ENCODE measurements around the gene GRIK4. TPM values are rescaled to one million over a fixed set of nuclear protein-coding genes. Genes with fewer than 3 reads are reported as not detected.

GRIK4 gene
- total RNA-seq, 3 donors from 2014 or later (not counting 1 experiment from before 2014, with no cell fraction given), result 2.2 to 32.3 (median 21.9) TPM

DNA sequence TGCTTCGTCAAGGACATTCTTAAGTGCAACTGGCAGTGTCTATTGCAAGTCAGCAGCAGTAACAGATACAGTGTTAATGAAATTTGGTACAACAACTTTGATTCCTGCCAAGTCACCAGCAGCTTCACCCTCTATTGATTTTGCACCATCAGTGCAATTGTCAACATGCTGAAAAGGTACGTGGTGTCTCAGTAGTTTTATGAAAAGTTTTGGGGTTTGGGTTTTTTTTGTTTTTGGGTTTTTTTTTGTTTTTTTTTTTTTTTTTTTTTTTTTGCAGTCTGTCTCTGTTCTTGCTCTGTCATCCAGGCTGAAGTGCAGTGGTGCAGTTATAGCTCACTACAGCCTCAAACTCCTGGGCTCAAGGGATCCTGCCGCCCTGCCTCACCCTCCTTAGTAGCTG, 19.1 kb upstream of the GRIK4 start:
- intact Hi-C loops (cut with micrococcal nuclease), result no loop called here
- WGBS (ENCODE audit: insufficient coverage), result 89% methylated on average over 2 of the region's 3 CpGs
- H3K27ac Mint-ChIP-seq, result no peak overlapping the region
- no peak for TF ChIP-seq CTCF (IDR thresholded peaks at IDR 0.05)
- H3K36me3 Mint-ChIP-seq, result no peaks in the 10 kb centered on the region
- Histone ChIP-seq H3K9me3 (ENCODE audit: control insufficient read depth, insufficient read depth, low read length) (no peaks in the 10 kb centered on the region), H3K27ac (ENCODE audit: low read length) (no peak overlapping the region), H3K36me3 (ENCODE audit: control insufficient read depth, insufficient read depth, low read length) (no peaks in the 10 kb centered on the region), H3K4me1 (ENCODE audit: control insufficient read depth, insufficient read depth, low read length) (no peaks in the 10 kb centered on the region), H3K27me3 (ENCODE audit: control insufficient read depth, insufficient read depth, low read length) (no peaks in the 10 kb centered on the region), H3K4me3 (ENCODE audit: low read length) (no peak overlapping the region)
- no peaks in the 10 kb centered on the region for H3K9me3 Mint-ChIP-seq
- DNase-seq, result no peak
- H3K27me3 Mint-ChIP-seq (ENCODE audit: low read depth in 2 of 2), result peaks cover 0 to 3% of the 10 kb centered on the region in 2 donors
- no peak overlapping the region for H3K4me3 Mint-ChIP-seq
- no peak for ATAC-seq
- H3K4me1 Mint-ChIP-seq, result no peaks in the 10 kb centered on the region

- no peak overlapping the region for H3K4me3 Mint-ChIP-seq
- no peaks in the 10 kb centered on the region for H3K4me1 Mint-ChIP-seq
- Histone ChIP-seq H3K27ac (ENCODE audit: low read length) (no peak overlapping the region), H3K4me1 (ENCODE audit: control insufficient read depth, insufficient read depth, low read length) (no peaks in the 10 kb centered on the region), H3K9me3 (ENCODE audit: control insufficient read depth, insufficient read depth, low read length) (no peaks in the 10 kb centered on the region), H3K4me3 (ENCODE audit: low read length) (no peak overlapping the region), H3K36me3 (ENCODE audit: control insufficient read depth, insufficient read depth, low read length) (no peaks in the 10 kb centered on the region), H3K27me3 (ENCODE audit: control insufficient read depth, insufficient read depth, low read length) (no peaks in the 10 kb centered on the region)
- H3K27ac Mint-ChIP-seq, result no peak overlapping the region
- no peaks in the 10 kb centered on the region for H3K36me3 Mint-ChIP-seq
- peaks cover 10 to 16% of the 10 kb centered on the region in 2 donors for H3K27me3 Mint-ChIP-seq (ENCODE audit: low read depth in 2 of 2)
- 48% methylated on average over 2 of the region's 2 CpGs for WGBS (ENCODE audit: insufficient coverage)
- no peaks in the 10 kb centered on the region for H3K9me3 Mint-ChIP-seq
- DNase-seq, result no peak
- no peak for TF ChIP-seq CTCF (IDR thresholded peaks at IDR 0.05)
- intact Hi-C loops (cut with micrococcal nuclease), result no loop called here
- ATAC-seq, result no peak
Observed at GRCh38 chr11:120494595-120494994, 17.0 kb upstream of the GRIK4 start.

DNA sequence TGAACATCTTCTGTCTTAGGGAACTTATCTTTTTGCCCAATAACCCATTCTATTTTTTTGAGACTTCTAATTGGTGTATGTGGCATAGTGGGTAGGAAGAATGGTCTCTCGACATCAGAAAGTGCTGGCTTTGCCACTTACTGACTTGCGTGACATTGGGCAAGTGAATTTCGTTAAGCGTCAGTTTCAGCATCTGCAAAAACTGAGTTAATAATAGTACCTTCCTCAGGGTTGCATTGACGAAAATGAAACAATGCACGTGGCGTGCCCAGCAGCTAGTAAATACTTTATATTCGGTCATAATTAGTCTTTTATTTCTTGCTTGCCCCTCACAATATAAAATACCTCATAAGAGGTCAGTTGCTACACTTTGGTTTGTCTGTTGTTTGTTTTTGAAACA, 12.5 kb upstream of the GRIK4 start:
- Mint-ChIP-seq H3K27me3 (ENCODE audit: low read depth in 2 of 2) (peaks cover 33 to 37% of the 10 kb centered on the region in 2 donors), H3K36me3 (no peaks in the 10 kb centered on the region), H3K4me3 (no peak overlapping the region), H3K27ac (no peak overlapping the region), H3K4me1 (no peaks in the 10 kb centered on the region), H3K9me3 (no peaks in the 10 kb centered on the region)
- Histone ChIP-seq H3K4me1 (ENCODE audit: control insufficient read depth, insufficient read depth, low read length) (no peaks in the 10 kb centered on the region), H3K4me3 (ENCODE audit: low read length) (no peak overlapping the region), H3K36me3 (ENCODE audit: control insufficient read depth, insufficient read depth, low read length) (no peaks in the 10 kb centered on the region), H3K27me3 (ENCODE audit: control insufficient read depth, insufficient read depth, low read length) (peaks cover 4% of the 10 kb centered on the region), H3K27ac (ENCODE audit: low read length) (no peak overlapping the region), H3K9me3 (ENCODE audit: control insufficient read depth, insufficient read depth, low read length) (no peaks in the 10 kb centered on the region)
- no peak for DNase-seq
- TF ChIP-seq CTCF (IDR thresholded peaks at IDR 0.05), result no peak
- WGBS (ENCODE audit: insufficient coverage), result 85% methylated on average over 7 of the region's 8 CpGs
- no peak for ATAC-seq
- intact Hi-C loops (cut with micrococcal nuclease), result no loop called here

- Mint-ChIP-seq H3K36me3 (no peaks in the 10 kb centered on the region), H3K4me1 (no peaks in the 10 kb centered on the region), H3K27me3 (ENCODE audit: low read depth in 2 of 2) (peaks cover 38 to 44% of the 10 kb centered on the region in 2 donors), H3K9me3 (no peaks in the 10 kb centered on the region), H3K27ac (no peak overlapping the region), H3K4me3 (no peak overlapping the region)
- no peak overlapping the region for H3K4me3 ChIP-seq (ENCODE audit: low read length)
- peaks cover 8% of the 10 kb centered on the region for H3K27me3 ChIP-seq (ENCODE audit: control insufficient read depth, insufficient read depth, low read length)
- ATAC-seq (no peak), DNase-seq (no peak)
- no peak for TF ChIP-seq CTCF (IDR thresholded peaks at IDR 0.05)
- no peaks in the 10 kb centered on the region for H3K4me1 ChIP-seq (ENCODE audit: control insufficient read depth, insufficient read depth, low read length)
- WGBS (ENCODE audit: insufficient coverage), result 86% methylated on average over 4 of the region's 5 CpGs
- intact Hi-C loops (cut with micrococcal nuclease), result no loop called here
- no peaks in the 10 kb centered on the region for H3K36me3 ChIP-seq (ENCODE audit: control insufficient read depth, insufficient read depth, low read length)
- no peaks in the 10 kb centered on the region for H3K9me3 ChIP-seq (ENCODE audit: control insufficient read depth, insufficient read depth, low read length)
- no peak overlapping the region for H3K27ac ChIP-seq (ENCODE audit: low read length)
Observed at GRCh38 chr11:120499859-120500258, 11.7 kb upstream of the GRIK4 start.

All from natural killer cell (primary cell).